ENCODE data around the gene RHOBTB3.

DNA sequence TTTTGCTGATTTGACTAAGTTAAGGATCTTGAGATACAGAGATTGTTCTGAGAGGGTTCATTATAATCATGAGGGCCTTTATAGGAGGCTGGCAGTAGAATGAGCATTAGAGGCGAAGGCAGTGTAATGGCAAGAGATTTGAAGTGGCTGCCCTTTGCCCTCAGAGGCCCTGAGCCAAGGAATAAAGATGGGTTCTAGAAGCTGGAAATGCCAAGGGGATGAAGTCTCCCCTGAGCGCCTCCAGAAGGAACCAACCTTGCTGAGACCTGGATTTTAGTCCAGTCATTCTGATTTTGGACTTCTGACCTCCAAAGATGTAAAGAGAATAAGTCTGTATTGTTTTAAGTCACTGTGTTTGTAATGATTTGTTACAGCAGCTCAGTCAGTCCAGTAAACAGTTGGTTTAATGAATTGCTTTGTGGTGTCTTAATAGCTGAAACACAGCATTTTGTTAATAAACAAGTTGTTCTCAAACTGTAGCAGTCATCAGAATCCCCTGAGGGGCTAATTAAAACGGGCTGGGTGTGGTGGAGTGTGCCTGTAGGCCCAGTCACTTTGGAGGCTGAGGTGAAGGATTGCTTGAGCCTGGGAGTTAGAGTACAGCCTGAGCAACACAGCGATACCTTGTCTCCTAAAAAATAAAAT is 68.2 kb downstream of the RHOBTB3 start:
- no peak for TF ChIP-seq EZH2 (IDR thresholded peaks at IDR 0.05; ENCODE audit: insufficient read depth, poor library complexity, severe bottlenecking)
- no peak for TF ChIP-seq EZH2phosphoT487 (IDR thresholded peaks at IDR 0.05; ENCODE audit: insufficient read depth, low read depth)
